NCI-H187 treated with DMSO at 0.1 percent for 48 hours (cell line): ENCODE data around the gene THEMIS.
"Not testable (repeated sequence)": the region's sequence is repeated elsewhere in the genome, so short reads cannot be mapped to it uniquely, and the experiment has no call there.

Source experiments
- DNase-seq: peaks from one replicate; lab custom pipeline; 2025; lab: John Stamatoyannopoulos, UW

THEMIS gene

DNA sequence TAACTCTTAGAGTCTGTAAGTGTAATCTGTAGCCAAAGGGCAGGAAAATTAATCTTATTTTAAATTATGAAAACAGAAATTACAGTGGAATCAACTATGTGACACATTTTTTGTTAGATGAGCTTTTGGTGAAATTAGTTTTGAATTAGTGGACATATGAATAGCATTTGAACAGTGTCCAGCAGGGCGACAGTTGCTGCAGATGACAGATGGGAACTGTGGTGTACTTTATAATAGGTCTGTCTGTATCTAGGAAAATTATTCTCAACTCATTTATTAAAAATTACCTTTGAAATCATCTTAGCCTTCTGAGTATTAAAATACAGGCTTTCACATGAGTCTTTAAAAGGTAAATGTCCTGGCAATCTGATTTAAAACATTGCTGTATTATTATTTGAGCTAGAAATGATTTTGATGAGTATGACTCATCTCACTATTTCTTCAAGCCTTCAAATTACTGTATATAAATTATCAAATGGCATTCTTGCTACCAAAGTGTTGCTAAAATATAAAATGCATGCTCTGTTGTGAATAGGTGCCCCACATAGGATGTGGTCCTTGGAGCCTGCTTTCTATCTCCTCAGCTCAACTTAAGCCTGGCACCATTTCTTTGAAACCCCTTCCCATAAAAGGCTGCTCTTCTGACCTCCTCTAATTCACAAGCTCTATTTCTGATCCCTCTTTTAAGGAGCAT, 173.5 kb downstream of the THEMIS start:
- no peak for DNase-seq

DNA sequence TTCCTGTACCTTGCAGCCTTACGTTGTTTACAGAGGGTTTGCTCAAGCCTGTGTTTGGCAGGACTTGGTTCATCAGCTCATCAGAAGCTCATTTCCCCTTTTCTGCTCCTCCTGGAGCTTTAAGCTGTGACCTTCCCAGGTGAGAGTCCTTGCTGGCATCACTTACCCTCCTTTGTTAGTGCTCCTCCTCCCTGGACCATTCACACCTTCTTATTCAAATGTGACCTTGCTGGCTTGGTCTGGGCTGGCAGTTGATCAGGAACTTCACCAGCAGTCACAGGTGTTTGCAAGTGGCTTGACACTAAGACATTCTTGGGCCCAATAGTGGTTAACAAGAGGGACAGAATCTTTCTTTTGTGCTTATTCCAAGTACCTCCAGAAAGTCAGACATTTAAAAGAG, 175.0 kb downstream of the THEMIS start:
- DNase-seq: no peak

DNA sequence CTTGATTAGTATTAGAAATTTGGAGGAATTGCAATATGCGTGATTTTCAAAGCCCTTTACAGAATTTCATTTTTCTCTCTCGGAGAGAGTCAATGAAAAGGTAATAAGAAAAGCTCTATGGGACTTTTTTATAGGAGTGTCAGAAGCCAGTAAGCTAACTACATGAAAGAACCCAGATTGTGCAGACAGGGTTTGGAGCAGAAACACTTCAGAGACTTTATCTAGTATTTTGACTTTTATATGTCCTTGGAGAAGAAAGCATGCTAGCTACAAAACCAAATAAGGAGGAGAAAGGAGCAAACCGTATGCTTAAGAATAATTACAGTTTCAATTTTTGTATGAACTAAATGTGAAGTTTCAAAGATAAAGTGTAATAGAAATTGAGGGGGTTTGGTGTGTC, 182.2 kb downstream of the THEMIS start:
- no peak for DNase-seq

DNA sequence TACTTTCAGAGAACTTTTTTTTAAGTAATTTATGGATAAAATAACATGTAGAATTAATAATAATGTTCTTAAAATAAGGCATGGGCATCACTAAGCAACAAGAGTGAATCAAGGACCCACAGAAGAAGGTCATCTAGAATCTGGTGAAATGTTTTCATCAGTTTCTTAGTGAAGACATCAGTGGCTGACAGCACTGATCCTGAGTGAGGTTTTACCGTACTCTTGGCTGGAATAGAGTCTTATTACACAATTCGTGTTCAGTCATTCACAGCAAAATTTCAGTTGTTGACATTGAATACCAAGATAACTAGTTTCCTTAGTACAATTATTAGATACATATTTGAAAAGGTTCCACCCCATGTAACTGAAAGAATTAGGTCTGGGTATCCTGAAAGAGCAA, 183.5 kb downstream of the THEMIS start:
- DNase-seq: no peak

DNA sequence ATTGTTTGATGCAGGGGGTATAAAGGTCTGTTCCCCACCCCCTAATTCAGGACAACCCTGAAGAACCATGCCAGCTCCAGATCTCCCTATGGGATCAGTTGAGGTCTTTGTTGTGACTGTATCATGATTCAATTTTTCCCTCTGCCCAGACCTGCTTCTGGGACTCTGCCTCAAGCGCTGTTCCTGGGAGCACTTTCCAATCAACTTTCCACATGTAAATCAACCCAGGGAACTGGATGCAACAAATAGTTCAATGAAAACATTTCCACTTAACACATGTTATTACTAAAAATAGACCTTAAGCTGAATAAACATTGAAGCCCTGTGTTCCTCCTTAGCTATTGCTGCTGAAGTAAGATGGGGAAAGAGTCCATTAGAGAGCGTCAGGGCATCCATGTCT, 184.4 kb downstream of the THEMIS start:
- no peak for DNase-seq

DNA sequence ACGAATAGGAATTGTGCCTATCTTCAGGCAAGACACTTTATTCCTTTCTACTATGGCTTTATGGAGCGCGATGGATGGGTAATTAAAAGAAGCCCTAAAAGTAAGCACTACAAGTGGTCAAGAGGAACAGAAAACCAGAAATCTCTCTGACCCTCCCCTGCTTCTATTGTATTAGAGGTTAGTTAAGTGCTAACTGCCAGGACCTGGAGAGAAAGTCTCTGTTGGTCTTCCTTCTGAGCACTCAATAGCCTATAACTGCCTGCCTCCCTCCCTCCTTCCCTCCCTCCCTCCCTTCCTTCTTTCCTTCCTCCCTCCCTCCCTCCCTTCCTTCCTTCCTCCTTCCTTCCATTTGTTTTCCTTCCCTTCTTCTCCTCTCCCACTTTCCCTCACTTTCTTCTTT, 190.2 kb downstream of the THEMIS start:
- DNase-seq: no peak

DNA sequence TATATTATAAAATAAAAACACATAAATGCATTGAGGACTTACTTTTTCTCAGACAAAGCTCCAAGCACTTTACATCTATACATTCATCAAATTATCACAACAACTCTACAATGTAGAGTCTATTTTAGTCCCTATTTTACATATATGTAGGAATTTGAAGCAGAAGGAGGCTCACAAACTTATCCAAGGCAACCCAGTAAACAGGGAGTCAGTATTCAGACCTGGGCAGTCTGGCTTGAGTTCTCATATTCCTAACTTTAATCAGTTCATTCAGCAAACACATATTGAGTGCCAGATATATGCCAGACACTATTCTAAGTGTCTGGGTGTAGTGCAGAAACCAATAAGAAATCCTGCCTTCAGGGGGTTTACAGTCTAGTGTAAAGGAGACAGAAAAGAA, 194.6 kb downstream of the THEMIS start:
- DNase-seq: no peak

DNA sequence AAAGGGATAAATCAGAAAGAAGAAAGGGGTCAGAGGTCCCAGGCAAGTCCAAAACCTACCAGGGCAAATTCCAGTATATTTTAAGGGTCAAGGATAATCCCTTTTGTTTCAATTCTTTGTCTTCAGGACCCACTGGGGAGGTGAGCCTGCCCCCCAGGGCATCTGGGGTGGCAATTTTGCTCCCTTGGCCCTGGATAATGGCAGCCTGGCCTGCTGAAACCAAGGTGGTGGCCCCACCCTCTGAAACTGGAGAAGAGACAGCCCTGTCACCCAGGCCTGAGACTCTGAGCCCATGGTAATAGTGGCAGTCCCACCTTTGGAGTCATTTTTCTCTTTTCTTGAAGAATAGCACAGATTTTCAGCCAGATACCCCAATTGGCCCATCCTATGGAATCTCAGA, 205.8 kb downstream of the THEMIS start:
- no peak for DNase-seq

DNA sequence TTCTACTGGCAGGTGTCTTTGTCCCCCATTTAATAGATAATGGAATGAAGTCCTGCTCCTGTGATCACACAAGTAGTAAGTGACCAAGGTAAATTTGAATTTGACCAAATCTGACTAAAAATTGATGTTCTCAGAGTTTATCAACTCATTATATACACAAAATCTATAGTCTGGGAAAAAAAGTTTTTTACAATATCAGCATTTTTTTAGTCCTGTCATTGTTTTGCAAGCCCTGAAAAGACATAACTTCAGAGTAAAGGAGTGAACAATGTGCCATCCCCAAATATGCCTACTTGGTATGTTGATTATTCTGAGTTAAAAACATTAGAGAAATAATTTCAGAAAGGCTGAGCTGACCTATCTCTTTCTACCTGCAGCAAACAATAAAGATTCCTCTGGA, 209.7 kb downstream of the THEMIS start:
- DNase-seq: no peak

DNA sequence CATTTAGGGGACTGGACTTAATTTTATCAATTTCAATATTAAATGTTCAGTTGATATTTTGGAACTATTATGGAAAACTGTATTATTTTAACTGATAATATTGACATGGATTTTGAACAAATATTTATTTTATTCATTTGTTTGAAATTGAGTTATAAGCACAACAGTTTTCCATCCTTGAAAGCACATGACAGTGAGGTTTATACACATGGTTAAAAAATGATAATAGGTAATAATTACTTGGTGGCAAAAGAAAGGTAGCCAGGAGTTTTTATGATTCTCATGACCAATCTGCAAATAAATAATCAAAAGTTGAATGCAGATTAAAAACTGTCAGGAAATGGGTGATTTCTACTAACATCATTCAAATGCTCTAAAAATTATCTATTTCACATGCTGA, 210.3 kb downstream of the THEMIS start:
- DNase-seq: no peak

DNA sequence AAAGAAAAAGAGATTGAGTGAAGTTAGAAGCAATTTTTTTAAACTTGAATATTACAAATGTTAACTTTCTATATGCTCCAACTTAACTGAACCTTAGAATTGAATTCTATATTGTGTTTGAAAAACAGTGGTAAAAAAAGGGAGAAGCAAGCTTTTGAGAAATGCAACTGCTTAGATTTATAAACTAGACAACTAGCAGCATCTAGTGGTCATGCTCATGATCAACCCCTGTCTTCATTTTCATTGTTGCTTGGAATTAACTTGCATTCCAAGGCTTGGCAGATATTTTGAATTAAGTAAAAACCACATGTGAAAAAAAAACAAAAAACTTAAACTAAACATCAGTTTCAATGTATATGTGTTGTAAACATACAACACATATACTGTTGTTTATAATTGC, 210.8 kb downstream of the THEMIS start:
- no peak for DNase-seq

DNA sequence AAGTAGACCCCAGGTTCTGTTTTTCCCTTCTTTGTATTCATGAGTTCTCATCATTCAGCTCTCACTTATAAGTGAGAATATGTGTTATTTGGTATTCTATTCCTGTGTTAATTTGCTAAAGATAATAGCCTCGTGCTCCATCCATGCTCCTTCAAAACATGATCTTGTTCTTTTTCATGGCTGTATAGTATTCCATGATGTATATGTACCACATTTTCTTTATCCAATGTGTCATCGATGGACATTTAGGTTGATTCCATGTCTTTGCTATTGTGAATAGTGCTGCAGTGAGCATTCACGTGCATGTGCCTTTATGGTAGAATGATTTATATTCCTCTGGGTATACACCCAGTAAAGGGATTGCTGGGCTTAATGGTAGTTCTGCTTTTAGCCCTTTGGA, 213.4 kb downstream of the THEMIS start:
- not testable (repeated sequence) for DNase-seq

DNA sequence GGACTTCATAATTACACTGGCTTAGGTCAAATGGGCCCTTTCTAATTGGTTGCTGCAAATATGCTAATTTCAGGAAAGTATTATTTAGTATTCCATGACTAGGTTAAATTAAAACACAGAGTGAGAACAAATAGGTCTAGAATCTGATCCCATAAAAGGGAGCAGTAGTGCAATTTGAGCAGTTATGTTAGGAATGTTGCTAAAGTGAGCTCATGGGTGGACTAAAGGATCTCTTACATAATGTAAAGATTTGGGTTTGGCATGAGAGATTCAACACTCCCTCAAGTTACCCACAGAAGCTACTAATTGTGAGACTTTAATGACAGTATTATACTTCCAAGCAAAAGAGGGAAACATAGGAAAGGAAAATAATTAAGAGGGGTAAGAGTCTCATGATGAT, 214.8 kb downstream of the THEMIS start:
- no peak for DNase-seq

DNA sequence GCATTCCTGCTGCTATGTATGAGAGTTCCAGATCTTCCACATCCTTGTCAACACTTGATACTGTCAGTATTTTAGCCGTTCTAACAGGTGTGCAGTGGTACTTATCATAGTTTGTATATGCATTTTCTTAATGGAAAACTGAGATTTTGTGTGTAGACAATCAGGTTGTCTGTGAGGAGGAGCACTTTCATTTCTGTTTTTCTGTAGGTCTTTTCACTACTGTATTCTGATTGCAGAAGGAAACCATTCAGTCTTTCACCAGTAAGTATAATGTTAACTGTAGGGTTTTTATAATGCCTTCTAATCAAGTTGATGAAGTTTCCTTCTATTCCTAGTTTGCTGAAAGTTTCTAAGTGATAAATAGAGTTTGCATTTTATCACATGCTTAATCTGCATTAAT, 216.4 kb downstream of the THEMIS start:
- DNase-seq: no peak
